SKM-1 treated with dmso at 0.1 percent for 144 hours (cell line): ENCODE data around the gene DLGAP1.

Experiments used
- DNase-seq: peaks from one replicate; lab custom pipeline; 2025; ENCODE audit not compliant: unreplicated experiment; lab: John Stamatoyannopoulos, UW

The DLGAP1 gene

DNA sequence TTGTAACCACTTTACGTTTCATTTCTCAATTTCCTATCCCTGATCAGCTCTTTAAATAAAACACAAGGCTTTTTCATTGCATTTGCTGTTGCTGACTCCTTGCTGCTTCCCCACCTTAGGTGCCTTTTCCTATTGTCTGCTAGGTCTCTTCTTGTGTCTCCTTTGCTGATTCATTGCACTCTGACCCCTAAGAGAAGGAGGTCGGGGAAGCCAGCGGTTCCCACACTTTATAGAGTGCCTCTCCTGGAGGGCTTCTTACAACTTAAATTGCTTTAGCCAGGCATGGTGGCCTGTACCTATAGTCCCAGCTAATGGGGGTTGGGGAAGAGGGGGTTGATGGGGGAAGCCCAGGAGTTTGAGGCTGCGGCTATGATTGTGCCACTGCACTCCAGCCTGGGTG lies 495.0 kb downstream of the DLGAP1 start:
- no peak for DNase-seq

DNA sequence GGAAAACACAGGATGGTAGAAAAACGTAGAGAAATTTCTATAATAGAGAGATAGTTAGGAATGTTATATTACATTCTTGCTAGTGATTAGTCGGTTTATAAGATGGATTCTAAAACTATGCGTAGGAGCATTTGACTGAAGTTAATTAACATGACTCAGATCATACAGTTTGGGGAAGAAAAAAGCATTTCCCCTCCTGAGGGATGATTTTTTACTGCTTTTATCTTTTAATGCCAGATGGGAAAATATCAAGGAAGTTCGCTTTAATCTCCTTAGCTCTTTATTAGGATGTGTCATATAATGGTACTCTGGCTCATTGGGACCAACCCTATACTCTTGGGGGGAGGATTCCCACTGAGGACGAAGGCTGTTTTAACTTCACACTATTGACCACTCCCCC lies 503.1 kb downstream of the DLGAP1 start:
- no peak for DNase-seq

DNA sequence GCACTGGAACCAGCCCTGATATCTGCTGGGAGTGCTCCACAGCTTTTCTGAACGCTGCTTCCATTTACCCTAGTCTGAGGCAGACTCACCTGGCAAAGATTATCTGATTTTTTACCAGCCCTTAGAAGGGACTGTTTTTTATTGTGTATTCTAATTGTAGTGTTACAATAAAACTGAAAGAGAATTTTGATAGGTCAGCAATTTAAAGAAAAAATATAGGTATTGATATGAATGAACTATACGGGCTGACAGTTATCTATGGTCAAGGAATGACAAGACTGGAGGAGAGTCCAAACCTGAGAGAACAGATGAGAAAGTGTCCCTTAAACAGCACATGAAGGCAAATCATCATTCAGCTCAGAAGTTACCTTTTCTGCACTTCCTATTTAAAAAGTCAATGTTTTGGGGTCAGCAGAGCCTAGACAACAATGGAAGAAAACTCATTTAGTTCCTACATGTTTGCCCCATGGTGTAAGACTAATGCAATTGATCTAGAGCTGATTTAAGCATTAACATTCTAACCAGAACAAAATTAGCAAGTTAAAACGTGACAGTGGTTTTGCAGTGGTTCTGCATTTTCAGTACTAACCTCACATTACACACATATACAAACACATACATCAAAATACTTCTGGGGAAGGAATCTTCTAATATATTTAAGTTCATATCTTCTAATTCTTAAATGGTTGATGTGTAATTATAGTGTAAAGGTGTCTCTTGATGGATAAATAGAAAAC lies 504.3 kb downstream of the DLGAP1 start:
- DNase-seq: no peak

DNA sequence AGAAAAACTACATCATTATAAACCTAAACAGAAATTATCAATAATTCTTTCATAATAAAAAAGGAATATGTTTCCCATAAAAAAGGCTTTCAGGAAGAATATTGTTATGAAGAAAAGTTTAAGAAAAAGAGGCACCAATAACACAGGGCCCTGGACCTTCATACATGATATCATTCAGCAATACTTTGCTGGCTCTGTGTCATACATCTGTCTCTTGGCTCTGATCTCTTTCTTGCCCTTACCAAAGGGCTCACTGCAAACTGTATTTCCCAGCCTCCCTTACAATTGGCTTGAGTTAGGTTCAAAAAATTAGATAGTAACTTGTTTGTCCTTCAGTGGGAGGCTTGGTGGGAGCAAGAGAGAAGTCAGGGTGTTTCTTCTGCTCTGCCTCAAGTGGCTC lies 506.1 kb downstream of the DLGAP1 start:
- DNase-seq: no peak

DNA sequence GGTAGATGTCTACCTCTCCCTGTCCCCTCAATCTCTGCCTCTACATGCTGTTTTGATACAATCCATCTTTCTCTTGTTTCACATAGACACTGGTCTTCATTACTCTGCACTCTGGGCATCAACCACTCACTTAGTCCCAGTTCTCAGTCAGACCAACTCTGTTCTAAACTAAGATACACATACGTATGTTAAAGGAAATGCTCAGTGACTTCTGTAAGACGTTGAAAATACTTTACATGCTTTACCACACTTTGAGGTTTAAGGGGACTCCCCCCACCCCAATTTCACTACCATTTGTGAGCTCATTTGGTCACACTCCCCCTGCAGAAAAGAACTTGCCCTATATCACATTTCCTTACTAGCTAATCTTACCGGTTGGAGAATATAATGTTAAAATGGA lies 507.7 kb downstream of the DLGAP1 start:
- no peak for DNase-seq

DNA sequence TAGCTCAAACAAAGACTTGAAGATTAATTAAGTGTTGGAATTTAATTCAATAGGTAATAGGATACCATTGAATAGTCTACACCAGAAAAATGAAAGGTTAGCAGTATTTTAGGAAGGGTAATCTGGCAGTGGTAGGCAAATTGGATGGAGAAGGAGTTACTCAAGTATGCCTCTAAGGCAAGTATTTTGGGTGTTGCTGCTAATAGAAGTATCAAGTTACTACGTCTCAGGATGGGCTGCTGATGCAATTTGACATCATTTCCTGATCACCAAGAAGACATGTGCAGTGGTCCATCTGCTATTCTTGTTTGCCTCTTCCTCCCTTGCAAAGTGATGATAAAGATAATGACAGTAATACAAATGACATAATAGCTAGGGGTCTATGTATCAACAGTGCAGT lies 519.8 kb downstream of the DLGAP1 start:
- DNase-seq: no peak

DNA sequence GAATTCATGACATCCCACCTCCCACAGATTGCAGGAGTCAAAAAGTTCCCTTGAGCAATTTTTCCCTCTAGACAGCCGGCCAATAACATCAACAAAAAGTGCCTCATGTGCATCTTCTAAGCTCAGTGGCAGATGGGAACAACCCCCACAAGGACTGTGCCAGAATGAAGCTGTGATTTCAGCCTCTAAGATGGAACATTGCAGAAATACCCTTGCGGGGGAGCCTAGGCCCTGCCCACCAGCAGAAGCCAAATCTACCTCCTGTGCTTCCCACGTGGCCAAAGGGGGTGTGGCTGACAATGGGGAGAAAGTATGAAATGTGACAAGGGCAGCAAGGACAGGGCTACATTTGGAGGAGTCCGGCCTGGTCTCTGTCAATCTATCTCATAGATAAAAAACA lies 522.8 kb downstream of the DLGAP1 start:
- DNase-seq: no peak

DNA sequence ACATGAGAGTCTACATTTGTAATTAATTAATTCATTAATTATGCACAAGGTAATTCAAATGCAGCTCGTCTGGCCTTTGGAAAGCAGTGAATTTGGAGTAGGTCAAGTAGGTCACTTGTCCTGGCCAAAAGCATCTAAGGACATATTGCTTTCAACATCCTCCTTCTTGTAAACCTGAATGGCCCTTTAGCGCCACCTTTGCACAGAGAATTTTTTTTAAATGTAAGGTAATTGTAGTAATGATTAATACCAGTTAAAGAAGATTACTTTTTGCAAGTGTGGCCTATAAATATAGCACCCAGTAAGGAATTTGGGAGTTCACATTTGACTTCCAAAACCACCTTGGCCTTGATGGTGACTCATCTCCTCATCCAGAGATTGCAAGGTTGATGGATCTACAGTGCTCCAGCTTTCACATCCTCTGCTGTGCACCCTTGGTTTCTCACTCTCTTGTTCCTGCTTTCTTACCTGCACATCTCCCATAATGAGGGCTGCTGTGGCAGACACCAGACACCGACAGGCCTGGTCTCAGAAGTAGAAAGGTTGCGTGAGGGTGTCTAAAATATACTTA lies 523.5 kb downstream of the DLGAP1 start:
- DNase-seq: no peak

DNA sequence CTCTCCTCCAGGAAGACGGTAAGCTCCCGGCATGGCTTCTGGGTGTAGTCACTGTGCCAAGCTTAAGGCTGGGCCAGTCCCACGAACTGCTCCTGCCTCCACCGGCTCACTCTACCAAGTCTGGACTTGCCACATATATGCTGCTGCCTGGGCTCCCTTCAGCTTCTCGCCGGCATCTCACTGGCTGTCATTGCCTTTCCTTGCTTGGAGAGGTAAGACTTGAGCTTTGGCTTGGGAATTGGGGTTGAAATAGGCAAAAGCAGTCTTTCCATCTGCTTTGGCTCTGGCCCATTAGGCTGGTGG lies 524.1 kb downstream of the DLGAP1 start:
- no peak for DNase-seq

DNA sequence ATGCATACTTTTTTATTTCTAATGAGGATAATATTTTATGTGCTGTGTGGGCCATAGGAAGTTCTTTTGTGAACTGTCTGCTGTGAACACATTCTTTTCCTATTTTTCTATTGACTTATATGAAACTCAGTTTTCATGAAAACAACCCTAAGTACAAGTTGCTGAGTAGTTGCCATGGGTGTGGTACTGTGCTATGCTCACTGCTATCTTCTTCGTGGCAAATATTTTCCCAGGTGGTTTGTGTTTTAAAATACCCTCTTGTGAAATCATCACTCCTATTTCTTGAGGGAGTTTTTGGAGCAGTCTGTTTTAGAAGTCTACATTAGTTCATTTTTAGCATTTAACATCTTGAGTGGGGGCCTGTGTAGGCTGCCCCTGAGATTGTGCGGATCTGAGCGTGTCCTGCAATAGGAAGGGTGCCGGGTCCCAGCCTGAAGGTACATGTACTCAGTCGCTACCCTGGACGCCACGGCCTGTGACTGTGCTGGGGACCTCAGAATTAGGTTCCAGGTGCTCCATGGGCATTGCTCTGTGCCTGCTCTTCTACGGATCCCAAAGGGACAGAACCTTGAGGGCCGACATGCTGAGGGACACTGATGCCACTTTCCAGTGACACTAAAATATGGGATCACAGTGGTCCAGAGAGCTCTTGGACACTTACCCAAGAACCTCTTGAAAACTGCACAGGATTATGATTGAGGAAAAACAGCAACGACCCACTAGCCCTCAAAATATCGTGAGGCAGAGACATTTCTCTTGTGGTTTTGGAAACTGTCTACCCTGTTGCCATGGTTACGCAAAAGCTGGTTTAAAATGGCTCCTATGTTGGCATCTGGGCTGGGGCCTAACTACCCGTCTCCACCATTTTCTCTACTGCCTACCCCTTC lies 524.7 kb downstream of the DLGAP1 start:
- DNase-seq: no peak

DNA sequence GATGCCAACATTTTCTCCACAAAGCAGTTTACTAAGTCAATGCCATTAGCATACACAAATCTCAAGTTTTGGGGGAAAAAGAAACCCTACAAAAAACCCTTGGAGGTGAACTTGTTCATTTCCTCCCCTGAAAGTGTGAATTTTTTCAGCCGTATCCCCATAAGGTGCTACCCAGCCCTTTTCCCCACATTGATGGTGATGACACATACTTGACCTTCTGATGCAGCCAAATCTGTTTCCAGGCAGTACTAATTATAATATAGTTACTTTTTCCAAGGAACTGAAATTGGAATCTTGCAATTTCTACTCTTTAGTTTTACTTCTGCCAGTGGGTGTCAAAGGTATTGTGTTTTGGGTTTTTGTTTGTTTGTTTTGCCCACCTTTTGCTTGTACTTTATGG lies 530.7 kb downstream of the DLGAP1 start:
- no peak for DNase-seq

DNA sequence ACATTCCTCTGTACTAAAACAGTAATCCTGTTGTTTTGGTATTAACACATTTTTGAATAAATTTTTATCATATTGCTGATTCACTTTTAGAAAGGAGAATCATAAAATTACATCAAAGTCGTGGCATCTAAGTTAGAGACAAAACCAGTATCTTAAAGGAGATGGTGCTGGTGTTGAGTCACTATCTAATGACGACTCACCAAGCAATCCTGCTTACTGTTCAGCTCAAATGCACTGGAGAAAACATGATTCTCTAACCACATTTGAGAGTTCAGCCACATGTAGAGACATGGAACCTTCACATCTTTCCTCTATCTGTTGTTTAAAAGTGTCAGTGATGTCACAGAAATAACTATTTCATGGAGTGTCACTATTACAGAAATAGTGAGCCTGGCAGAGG lies 531.4 kb downstream of the DLGAP1 start:
- DNase-seq: no peak

DNA sequence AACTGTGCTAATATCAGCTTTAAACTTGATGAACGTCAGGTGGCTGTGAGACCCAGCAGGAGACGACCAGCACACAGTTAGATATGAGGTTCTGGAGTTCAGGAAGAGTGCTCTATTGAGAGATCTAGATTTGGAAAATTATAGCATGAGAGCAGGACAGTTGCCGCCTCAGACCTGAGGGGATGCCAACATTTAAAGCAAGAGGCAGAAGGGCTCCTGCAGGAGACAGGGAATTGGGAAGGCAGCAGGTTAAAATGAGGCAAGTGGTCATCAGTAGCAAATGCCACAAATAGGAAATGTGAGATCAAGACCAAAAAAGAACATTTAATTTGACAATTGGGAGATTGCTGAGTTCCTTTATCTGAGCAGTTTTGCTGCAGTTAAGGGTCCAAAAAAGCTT lies 533.3 kb downstream of the DLGAP1 start:
- DNase-seq: no peak

DNA sequence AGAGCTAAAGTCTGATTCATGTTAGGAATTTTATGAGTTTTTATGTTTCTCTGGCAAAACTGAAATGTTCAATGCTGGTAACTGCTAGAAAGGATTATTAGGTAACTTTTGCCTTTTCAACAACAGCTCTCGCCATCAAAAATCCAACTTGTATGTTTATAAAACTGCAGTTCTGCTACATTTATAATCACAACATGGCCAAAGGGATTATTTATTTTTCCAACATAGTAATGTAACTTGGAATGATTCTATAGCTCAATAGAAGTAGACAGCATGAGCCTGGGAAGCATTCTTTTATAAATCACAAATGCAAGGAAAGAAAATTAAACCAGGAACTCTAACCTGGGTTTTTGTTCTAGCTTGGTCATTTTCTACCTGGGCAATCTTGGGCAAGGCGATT lies 534.3 kb downstream of the DLGAP1 start:
- DNase-seq: no peak

DNA sequence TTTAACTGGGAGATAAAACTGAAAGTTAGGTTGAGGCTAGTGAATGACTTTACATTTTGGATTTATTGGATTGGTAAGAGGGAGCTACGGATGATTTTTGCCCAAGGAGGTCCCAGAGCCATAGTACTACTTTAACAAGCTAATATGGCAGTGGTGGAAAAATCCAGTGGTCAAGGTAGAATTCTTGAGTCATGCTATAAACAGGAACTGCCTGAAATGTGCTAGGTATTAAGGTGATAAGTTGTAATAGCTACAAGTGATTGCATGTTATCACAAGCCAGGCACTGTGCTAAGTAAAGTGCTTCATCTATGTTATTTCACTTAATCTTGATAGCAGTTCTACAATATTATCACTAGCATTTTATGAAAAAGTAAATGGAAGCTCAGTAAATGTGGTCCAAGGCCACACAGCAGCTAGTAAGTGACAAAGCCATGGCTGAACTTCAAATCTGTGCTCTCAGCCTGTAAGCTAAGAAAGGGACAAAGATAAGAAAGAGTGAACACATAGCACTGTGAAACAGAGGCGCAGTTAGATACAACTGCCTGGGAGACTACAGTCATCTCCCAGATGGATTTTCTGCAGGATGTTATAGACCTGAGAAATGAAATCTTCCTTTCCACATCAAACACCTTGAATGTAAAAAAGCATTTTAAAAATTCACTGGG lies 535.6 kb downstream of the DLGAP1 start:
- no peak for DNase-seq

DNA sequence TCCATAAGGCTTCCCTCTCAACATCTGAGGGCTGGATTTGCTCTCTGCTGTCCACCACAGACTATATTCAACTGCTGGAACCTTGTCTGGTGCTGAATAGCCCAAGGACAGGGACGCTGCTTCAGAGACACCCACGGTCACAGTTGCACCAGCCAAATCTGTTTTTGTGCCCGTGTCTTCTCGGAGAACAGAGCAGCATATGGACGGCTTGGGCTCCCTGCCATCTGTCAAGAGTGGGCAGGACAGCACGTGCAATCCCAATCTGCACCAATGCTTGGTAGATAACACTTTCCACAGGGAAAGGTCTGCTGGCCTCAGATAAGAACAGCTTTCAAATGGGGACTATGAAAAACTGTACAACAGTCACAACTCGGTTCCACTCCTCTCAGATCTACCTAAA lies 539.0 kb downstream of the DLGAP1 start:
- no peak for DNase-seq

DNA sequence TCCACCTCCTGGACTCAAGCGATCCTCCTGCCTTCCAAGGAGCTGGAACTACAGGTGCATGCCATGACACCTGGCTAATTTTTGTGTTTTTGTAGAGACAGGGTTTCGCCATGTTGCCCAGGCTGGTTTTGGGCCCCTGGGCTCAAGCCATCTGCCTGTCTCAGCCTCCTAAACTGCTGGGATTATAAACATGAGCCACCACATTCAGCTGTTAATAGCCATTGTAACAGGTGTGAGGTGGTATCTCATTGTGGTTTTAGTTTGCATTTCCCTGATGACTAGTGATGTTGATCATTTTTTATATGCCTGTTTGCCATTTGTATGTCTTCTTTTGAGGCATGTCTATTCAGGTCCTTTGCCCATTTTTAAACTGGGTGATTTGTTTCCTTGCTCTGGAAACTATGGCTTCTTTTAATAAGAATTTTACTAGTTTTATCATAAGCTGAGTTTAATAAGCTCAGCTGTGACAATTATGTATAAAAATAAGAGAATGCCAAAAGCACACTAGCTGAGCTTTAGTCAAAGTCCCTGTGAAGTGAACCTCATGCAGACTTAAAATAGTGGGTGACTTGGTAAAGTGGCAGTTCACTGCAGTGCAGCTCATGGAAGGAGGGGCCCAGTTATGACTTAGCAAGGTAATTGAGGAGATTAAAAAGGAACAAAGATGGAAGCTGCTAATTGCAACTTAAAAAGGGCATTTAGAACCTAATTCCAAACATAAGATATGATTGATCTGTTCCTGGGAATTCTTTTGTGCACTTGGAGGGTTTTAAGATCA lies 540.1 kb downstream of the DLGAP1 start:
- DNase-seq: no peak

DNA sequence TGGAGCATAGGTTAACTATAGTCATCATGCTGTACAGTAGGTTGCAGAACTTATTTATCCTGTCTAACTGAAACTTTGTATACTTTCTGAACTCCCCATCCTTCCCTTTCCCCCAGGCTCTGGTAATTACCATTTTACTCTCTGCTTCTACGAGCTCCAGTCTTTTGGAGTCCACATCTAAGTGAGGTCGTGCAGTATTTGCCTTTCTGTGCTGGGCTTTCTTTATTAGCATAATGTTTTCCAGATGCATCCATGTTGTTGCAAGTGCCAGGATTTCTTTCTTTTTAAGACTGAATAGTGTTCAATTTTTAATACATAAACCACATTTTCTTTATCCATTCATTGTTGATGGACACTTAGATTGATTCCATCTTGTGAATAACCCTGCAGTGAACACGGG lies 541.0 kb downstream of the DLGAP1 start:
- no peak for DNase-seq

DNA sequence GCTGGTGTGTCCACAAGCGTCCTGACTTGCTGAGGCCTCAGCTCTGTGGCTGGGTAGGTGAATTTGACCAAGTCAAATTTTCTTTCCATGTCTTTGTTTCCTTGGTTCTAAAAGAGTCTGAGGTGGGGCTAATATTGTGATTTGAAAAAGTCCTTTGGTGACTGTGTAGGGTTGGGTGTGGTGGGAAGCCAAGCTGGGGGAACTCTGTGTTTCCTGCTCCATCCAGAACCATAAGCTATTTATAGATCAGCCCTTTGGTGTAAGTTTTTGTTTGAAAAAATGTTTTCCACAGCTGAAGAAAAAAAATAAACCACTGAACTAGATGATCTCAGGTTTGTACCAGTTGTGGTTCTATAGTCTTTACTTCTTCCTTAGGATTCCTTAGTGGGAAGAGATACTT lies 542.4 kb downstream of the DLGAP1 start:
- DNase-seq: no peak

DNA sequence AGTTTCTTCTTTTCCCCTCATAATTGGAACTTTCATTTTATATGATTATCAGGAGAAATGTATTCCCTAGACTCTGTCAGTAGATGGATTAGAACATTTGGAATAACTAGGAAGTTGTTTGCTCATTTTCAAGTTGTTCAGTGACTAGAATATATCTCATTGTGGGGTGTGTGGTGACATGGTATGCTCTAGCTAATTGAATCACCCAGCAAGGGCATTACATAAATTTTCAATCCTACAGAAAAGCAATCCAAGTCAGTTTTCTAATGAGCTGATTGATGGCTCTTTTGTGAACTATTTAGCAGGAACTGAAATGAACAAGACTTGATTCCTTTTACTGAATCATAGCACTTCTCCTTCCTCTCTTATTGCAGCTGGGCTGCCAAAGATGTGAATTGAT lies 543.7 kb downstream of the DLGAP1 start:
- DNase-seq: no peak

DNA sequence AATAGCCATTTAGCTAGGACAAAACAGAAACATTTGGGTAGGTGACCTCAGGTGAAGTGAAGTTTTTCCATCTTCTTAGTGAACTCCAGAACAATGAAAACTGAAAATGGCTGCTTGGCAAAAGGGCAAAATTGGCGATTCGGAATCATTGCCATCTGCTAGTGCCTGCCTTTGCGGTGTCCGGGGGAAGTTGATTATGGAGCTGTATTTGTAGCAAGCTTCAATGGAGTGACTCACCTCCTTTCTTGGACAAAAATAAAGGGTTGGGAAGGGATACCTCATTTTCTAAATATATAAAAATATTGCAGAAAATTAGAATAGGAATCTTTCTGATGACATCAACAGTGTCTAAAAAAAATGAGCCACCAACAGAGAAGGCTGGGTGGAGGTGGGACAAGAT lies 544.6 kb downstream of the DLGAP1 start:
- DNase-seq: no peak
